Measurements from ENCODE around the gene CREB5.

The CREB5 gene

GRCh38 chr7:28626624-28627262, 214.4 kb downstream of the CREB5 start:
- TF ChIP-seq RAD21 (IDR thresholded peaks at IDR 0.05; ENCODE audit: low read depth), result peak; percentile 63
- TF ChIP-seq MAX (IDR thresholded peaks at IDR 0.05), result no peak

GRCh38 chr7:28627263-28627653, 214.9 kb downstream of the CREB5 start:
- TF ChIP-seq CREB1 (IDR thresholded peaks at IDR 0.05; ENCODE audit: low read depth) (no peak), FOXM1 (IDR thresholded peaks at IDR 0.05; ENCODE audit: borderline replicate concordance, low read depth) (no peak), TCF12 (IDR thresholded peaks at IDR 0.05; ENCODE audit: low read depth) (no peak), TEAD4 (IDR thresholded peaks at IDR 0.05) (no peak), NFIC (IDR thresholded peaks at IDR 0.05) (no peak)

- TF ChIP-seq CEBPB (IDR thresholded peaks at IDR 0.05) (no peak), CREB1 (IDR thresholded peaks at IDR 0.05; ENCODE audit: low read depth) (no peak), TCF12 (IDR thresholded peaks at IDR 0.05; ENCODE audit: low read depth) (no peak), FOXM1 (IDR thresholded peaks at IDR 0.05; ENCODE audit: borderline replicate concordance, low read depth) (no peak), EP300 (IDR thresholded peaks at IDR 0.05; ENCODE audit: borderline replicate concordance) (no peak), TAF1 (IDR thresholded peaks at IDR 0.05; ENCODE audit: low read depth) (no peak), RAD21 (IDR thresholded peaks at IDR 0.05; ENCODE audit: low read depth) (no peak), ZBTB7A (IDR thresholded peaks at IDR 0.05; ENCODE audit: low read depth) (no peak), EGR1 (IDR thresholded peaks at IDR 0.05) (no peak), TEAD4 (IDR thresholded peaks at IDR 0.05) (no peak), USF1 (IDR thresholded peaks at IDR 0.05) (no peak), NFIC (IDR thresholded peaks at IDR 0.05) (no peak)
Observed at GRCh38 chr7:28627896-28628295, 215.6 kb downstream of the CREB5 start.

GRCh38 chr7:28629216-28629842, 217.0 kb downstream of the CREB5 start:
- TF ChIP-seq REST (IDR thresholded peaks at IDR 0.05; ENCODE audit: low read depth) (no peak), YY1 (IDR thresholded peaks at IDR 0.05; ENCODE audit: low read depth) (no peak), CREB1 (IDR thresholded peaks at IDR 0.05; ENCODE audit: low read depth) (no peak), TAF1 (IDR thresholded peaks at IDR 0.05; ENCODE audit: low read depth) (no peak), EGR1 (IDR thresholded peaks at IDR 0.05) (no peak), NFIC (IDR thresholded peaks at IDR 0.05) (no peak), RAD21 (IDR thresholded peaks at IDR 0.05; ENCODE audit: low read depth) (no peak), EP300 (IDR thresholded peaks at IDR 0.05; ENCODE audit: borderline replicate concordance) (no peak), TEAD4 (IDR thresholded peaks at IDR 0.05) (no peak), MAX (IDR thresholded peaks at IDR 0.05) (no peak), CEBPB (IDR thresholded peaks at IDR 0.05) (no peak), ZBTB7A (IDR thresholded peaks at IDR 0.05; ENCODE audit: low read depth) (no peak), TCF12 (IDR thresholded peaks at IDR 0.05; ENCODE audit: low read depth) (no peak), USF1 (IDR thresholded peaks at IDR 0.05) (no peak), FOXM1 (IDR thresholded peaks at IDR 0.05; ENCODE audit: borderline replicate concordance, low read depth) (no peak)

GRCh38 chr7:28630350-28630749, 218.0 kb downstream of the CREB5 start:
- no peak for TF ChIP-seq FOXM1 (IDR thresholded peaks at IDR 0.05; ENCODE audit: borderline replicate concordance, low read depth)
- no peak for TF ChIP-seq ZBTB7A (IDR thresholded peaks at IDR 0.05; ENCODE audit: low read depth)
- TF ChIP-seq TEAD4 (IDR thresholded peaks at IDR 0.05), result no peak
- TF ChIP-seq CREB1 (IDR thresholded peaks at IDR 0.05; ENCODE audit: low read depth), result no peak
- no peak for TF ChIP-seq TCF12 (IDR thresholded peaks at IDR 0.05; ENCODE audit: low read depth)
- TF ChIP-seq CEBPB (IDR thresholded peaks at IDR 0.05), result no peak
- TF ChIP-seq YY1 (IDR thresholded peaks at IDR 0.05; ENCODE audit: low read depth), result no peak
- no peak for TF ChIP-seq MAX (IDR thresholded peaks at IDR 0.05)
- TF ChIP-seq TAF1 (IDR thresholded peaks at IDR 0.05; ENCODE audit: low read depth), result no peak
- no peak for TF ChIP-seq RAD21 (IDR thresholded peaks at IDR 0.05; ENCODE audit: low read depth)

GRCh38 chr7:28631995-28632394, 219.7 kb downstream of the CREB5 start:
- TF ChIP-seq TCF12 (IDR thresholded peaks at IDR 0.05; ENCODE audit: low read depth) (no peak), EP300 (IDR thresholded peaks at IDR 0.05; ENCODE audit: borderline replicate concordance) (no peak), RAD21 (IDR thresholded peaks at IDR 0.05; ENCODE audit: low read depth) (no peak), EGR1 (IDR thresholded peaks at IDR 0.05) (no peak), USF1 (IDR thresholded peaks at IDR 0.05) (no peak), REST (IDR thresholded peaks at IDR 0.05; ENCODE audit: low read depth) (no peak), NFIC (IDR thresholded peaks at IDR 0.05) (no peak), MAX (IDR thresholded peaks at IDR 0.05) (no peak), YY1 (IDR thresholded peaks at IDR 0.05; ENCODE audit: low read depth) (no peak)
